BE2C (cell line): Measurements from ENCODE around the gene SH2D1B.
"Not testable (repeated sequence)": the region's sequence is repeated elsewhere in the genome, so short reads cannot be mapped to it uniquely, and the experiment has no call there.

ENCODE experiments used
- DNase-seq: peaks from one replicate; pipeline ENCODE4 v3.0.0-alpha.2; 2020
- H3K27me3 ChIP-seq: fragments of 250-450 bp; sonication (Bioruptor Pico); 2 replicates; pipeline ENCODE4 v1.5.1; 2020; ENCODE audit warnings: mild to moderate bottlenecking
- H3K36me3 ChIP-seq: fragments of 250-450 bp; sonication (Bioruptor Pico); 2 replicates; pipeline ENCODE4 v1.5.1; 2020; ENCODE audit warnings: mild to moderate bottlenecking
- H3K4me1 ChIP-seq: fragments of 250-450 bp; sonication (Bioruptor Pico); 2 replicates; pipeline ENCODE4 v1.5.1; 2020
- H3K4me3 ChIP-seq: 2 replicates; pipeline ENCODE4 v1.5.1; 2011; ENCODE audit warnings: low read depth, low read length
- H3K9me3 ChIP-seq: fragments of 250-450 bp; sonication (Bioruptor Pico); 2 replicates; pipeline ENCODE4 v1.5.1; 2020
- TF ChIP-seq, protein P1 (sequence below): IDR thresholded peaks from 2 replicates; pipeline ENCODE4 v1.5.1; 2012; ENCODE audit warnings: mild to moderate bottlenecking, low read depth, low read length

The SH2D1B gene

DNA sequence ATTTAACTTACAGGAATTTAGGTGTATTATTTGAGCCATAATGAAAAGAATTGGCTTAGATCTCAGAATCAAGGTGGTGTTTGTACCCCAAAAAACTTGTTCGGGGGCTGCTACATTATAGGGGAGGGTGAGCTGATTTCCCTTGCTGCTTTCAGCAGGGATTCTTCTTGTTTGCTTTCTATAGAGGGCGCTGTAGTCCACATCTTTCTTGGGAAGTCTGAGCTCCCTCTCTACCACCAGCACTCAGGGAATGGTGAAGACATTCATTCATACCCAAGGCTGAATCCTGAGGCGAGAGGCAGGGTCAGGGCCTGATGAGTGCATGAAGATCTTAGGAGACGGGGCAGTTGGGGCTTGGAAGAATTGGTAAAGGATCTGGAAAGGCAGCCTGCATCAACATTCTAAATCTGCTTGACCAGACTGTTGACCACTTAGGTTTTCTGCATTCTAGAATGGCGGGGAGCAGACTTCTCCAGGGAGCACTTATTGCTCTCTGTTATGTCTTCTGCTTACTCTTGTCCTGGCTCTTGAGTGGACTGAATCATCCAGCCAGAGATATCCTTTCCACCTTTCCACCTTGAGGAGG is 54.2 kb downstream of the SH2D1B start:
- H3K36me3 ChIP-seq: no peaks in the 10 kb centered on the region
- peak; percentile 30 for DNase-seq
- no peak overlapping the region for H3K4me3 ChIP-seq
- H3K9me3 ChIP-seq: peaks cover 2% of the 10 kb centered on the region; the same call in 1 of the 2 replicates
- H3K27me3 ChIP-seq: no peaks in the 10 kb centered on the region
- TF ChIP-seq, protein P1, sequence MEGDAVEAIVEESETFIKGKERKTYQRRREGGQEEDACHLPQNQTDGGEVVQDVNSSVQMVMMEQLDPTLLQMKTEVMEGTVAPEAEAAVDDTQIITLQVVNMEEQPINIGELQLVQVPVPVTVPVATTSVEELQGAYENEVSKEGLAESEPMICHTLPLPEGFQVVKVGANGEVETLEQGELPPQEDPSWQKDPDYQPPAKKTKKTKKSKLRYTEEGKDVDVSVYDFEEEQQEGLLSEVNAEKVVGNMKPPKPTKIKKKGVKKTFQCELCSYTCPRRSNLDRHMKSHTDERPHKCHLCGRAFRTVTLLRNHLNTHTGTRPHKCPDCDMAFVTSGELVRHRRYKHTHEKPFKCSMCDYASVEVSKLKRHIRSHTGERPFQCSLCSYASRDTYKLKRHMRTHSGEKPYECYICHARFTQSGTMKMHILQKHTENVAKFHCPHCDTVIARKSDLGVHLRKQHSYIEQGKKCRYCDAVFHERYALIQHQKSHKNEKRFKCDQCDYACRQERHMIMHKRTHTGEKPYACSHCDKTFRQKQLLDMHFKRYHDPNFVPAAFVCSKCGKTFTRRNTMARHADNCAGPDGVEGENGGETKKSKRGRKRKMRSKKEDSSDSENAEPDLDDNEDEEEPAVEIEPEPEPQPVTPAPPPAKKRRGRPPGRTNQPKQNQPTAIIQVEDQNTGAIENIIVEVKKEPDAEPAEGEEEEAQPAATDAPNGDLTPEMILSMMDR: peak; percentile 71
- no peaks in the 10 kb centered on the region for H3K4me1 ChIP-seq

DNA sequence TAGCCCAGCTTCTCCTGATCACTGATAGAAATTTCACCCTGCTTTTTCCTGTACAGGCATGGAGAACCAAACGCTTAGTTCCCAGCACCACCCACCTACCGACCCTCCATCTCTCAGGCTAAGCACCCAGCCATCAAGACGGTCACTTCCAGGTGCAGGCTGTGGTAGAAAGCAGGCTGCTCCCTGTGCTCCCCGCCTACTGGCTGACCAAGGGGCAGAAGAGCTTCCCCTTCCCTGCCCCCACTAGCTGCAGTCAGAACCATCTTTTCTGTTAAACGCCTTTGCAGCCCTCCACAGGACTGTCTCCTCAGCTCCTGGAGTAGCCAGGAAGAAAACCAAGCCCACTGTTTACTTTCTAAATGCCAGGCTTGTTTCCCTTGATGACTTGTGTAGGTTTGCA is 58.2 kb downstream of the SH2D1B start:
- no peaks in the 10 kb centered on the region for H3K4me1 ChIP-seq
- no peak overlapping the region for H3K4me3 ChIP-seq
- no peak for DNase-seq
- no peaks in the 10 kb centered on the region for H3K27me3 ChIP-seq
- TF ChIP-seq, protein P1: no peak
- H3K9me3 ChIP-seq: peaks cover 2% of the 10 kb centered on the region; the same call in 1 of the 2 replicates
- no peaks in the 10 kb centered on the region for H3K36me3 ChIP-seq

GRCh38 chr1:162353078-162353477 is 58.9 kb downstream of the SH2D1B start:
- H3K4me1 ChIP-seq: no peaks in the 10 kb centered on the region
- no peak for DNase-seq
- H3K9me3 ChIP-seq: peaks cover 2% of the 10 kb centered on the region; the same call in 1 of the 2 replicates
- no peak overlapping the region for H3K4me3 ChIP-seq
- TF ChIP-seq, protein P1: no peak
- no peaks in the 10 kb centered on the region for H3K27me3 ChIP-seq
- no peaks in the 10 kb centered on the region for H3K36me3 ChIP-seq

DNA sequence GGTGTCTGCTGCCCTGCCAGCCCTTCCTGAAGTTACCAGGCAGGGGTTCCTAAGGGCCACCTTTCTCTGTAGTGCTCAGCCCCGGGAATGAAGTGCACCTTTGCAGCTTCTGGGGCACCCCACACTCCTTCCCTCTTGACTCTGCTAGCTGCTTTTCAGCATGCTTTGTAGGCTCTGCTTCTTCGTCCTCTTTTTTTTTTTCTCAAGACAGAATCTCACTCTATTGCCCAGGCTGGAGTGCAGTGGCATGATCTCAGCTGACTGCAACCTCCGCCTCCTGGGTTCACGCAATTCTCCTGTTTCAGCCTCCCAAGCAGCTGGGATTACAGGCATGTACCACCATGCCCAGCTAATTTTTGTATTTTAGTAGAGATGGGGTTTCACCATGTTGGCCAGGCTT is 60.1 kb downstream of the SH2D1B start:
- not testable (repeated sequence) for H3K36me3 ChIP-seq, H3K4me3 ChIP-seq, H3K4me1 ChIP-seq, H3K27me3 ChIP-seq, DNase-seq, H3K9me3 ChIP-seq

GRCh38 chr1:162351246-162351842 is 60.6 kb downstream of the SH2D1B start:
- DNase-seq: no peak
- H3K4me3 ChIP-seq: no peak overlapping the region
- no peaks in the 10 kb centered on the region for H3K27me3 ChIP-seq
- H3K4me1 ChIP-seq: no peaks in the 10 kb centered on the region
- no peaks in the 10 kb centered on the region for H3K36me3 ChIP-seq
- H3K9me3 ChIP-seq: no peaks in the 10 kb centered on the region
- TF ChIP-seq, protein P1: no peak

- H3K4me3 ChIP-seq: no peak overlapping the region
- H3K27me3 ChIP-seq: no peaks in the 10 kb centered on the region
- H3K9me3 ChIP-seq: no peaks in the 10 kb centered on the region
- no peaks in the 10 kb centered on the region for H3K36me3 ChIP-seq
- TF ChIP-seq, protein P1: no peak
- no peaks in the 10 kb centered on the region for H3K4me1 ChIP-seq
- DNase-seq: no peak
Observed at GRCh38 chr1:162349635-162350330, 62.2 kb downstream of the SH2D1B start.
